ENCODE results near the gene ACOT2.
"Not testable (repeated sequence)": the region's sequence is repeated elsewhere in the genome, so short reads cannot be mapped to it uniquely, and the experiment has no call there.

ACOT2 gene, protein sequence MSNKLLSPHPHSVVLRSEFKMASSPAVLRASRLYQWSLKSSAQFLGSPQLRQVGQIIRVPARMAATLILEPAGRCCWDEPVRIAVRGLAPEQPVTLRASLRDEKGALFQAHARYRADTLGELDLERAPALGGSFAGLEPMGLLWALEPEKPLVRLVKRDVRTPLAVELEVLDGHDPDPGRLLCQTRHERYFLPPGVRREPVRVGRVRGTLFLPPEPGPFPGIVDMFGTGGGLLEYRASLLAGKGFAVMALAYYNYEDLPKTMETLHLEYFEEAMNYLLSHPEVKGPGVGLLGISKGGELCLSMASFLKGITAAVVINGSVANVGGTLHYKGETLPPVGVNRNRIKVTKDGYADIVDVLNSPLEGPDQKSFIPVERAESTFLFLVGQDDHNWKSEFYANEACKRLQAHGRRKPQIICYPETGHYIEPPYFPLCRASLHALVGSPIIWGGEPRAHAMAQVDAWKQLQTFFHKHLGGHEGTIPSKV
- 3.5 to 7.5 (median 4.8) reads per million in 4 donors for total RNA-seq

DNA sequence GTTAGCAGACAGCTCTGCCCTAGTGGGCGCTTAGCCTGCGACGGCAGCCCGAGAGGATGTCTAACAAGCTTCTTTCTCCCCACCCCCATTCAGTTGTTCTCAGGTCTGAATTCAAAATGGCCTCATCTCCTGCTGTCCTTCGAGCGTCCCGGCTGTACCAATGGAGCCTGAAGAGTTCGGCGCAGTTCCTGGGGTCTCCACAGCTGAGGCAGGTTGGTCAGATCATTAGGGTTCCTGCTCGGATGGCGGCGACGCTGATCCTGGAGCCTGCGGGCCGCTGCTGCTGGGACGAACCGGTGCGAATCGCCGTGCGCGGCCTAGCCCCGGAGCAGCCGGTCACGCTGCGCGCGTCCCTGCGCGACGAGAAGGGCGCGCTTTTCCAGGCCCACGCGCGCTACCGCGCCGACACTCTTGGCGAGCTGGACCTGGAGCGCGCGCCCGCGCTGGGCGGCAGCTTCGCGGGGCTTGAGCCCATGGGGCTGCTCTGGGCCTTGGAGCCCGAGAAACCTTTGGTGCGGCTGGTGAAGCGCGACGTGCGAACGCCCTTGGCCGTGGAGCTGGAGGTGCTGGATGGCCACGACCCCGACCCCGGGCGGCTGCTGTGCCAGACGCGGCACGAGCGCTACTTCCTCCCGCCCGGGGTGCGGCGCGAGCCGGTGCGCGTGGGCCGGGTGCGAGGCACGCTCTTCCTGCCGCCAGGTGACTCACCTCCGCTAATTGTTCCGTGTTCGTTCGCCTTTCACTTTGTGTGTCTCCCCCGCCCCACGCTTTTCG lies at the start of gene ACOT2:
Gene ACOT2 (plus strand): TSS at position 29 of the 774 bp plus-strand sequence. CDS start 28 bp downstream, at position 57.
- DNase-seq: peak; percentile 42 to 80 (median 62)

DNA sequence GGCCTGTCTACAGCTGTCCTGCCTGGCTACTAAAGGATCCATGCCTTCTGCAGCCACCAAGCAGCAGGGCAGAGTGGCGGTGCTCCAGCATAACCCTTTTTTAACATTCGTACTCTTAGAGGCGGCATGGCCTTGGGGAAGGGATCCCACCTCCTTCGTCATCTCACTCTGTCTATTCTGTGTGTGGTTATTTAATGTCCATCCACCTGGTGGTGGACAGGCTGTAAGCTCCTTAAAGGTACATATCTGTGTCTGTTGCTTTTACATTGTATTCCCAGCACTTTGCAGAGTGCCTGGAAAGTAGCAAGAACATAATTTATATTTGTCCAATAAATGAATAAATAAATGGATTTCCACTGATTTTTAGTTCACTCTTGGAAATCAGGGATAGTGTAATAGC lies 47.8 kb upstream of the ACOT2 start:
- no peak for DNase-seq

DNA sequence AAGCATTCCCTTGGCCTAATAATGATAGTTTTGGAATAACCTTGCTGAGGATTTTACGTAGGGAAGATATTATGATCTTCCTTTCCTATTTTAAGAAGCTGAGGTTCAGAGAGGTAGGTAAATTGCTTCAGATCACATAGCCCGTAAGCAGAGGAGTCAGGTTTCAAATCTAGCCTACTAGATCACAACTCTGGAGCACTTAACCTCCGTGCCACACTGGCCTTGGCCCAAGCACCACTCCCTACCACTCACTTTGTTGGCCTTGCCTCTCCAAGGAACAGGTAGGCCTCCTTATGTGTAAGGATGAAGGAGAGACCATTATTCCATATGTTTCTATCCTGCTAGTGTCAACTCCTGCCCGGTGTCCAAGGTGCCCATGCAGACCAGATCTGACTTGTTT lies 44.5 kb upstream of the ACOT2 start:
- DNase-seq: no peak

DNA sequence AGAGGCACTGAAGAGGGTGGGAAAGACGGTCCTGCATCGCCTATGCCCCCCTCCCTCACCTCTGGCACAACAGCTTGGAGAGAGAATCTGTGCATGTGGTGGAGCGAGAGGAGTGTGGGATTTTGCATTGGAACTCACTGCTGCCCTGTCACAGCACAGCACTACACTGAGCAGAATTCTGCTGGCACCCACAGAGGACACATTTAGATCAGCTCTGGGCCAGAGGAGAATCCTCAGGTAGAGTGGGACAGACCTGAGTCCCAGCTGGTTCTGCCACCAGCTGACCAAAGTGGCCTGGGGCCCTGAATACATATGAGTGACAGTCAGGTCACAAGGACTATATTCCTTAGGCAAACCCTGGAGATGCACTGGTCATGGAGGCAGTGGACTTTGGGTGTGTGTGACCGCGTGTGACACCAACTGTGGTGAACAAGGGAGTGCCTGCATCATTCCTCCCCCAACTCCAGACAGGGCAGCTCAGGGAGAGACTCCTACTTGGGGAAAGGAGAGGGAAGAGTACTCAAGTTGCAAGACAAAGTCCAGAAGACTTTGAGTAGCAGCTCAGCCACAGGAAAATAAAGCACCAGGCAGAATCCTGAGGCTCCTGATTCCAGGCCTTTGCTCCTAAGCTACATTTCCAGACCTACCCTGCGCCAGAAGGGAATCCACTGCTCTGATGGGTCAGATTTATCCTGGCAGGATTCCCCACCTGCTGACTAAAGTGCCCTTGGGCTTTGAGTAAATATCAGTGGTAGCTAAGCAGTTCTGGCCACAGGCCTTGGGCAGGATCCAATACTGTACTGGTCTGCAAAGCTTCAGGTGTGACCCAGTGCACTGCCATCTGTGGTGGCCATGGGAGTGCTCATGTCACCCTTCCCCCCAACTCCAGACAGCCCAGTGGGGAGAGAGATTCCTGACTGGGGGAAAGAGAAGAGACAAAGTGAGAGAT lies 42.7 kb upstream of the ACOT2 start:
- no peak for DNase-seq

DNA sequence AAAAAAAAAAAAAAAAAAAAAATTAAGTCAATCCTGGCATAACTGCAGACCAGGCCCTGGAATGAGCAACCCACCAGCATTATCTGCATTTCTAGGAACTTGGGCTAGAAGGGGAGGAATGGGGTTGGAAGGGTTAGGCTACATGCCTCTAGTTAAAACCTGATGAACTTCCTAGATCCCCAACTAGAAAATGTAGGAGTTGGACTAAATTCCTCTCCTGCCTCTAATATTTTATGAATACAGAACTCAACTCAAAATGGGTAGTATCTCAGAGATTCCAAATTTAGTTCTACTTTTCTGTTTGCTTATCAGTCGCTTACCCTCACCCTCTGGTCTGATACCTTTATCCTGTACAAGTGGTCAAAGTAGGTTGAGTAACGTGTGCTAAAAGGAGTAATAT lies 39.7 kb upstream of the ACOT2 start:
- not testable (repeated sequence) for DNase-seq

DNA sequence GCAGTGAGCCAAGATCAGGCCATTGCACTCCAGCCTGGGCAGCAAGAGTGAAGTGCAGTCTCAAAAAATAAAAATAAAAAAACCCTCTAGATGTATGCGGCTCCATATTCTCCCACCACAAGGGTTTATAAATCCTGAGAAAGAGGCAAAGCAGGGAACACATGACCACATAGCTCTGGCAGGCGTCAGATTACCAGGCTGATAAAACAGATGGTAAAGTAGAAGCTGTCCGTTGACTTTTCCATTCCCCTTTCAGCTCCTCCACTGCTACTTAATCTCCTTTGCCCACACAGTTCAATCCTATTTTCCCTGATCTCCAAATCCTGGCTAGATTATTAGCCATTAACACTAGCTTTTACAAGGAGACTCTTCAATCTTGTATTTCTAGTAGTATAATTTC lies 37.0 kb upstream of the ACOT2 start:
- DNase-seq: not testable (repeated sequence)

DNA sequence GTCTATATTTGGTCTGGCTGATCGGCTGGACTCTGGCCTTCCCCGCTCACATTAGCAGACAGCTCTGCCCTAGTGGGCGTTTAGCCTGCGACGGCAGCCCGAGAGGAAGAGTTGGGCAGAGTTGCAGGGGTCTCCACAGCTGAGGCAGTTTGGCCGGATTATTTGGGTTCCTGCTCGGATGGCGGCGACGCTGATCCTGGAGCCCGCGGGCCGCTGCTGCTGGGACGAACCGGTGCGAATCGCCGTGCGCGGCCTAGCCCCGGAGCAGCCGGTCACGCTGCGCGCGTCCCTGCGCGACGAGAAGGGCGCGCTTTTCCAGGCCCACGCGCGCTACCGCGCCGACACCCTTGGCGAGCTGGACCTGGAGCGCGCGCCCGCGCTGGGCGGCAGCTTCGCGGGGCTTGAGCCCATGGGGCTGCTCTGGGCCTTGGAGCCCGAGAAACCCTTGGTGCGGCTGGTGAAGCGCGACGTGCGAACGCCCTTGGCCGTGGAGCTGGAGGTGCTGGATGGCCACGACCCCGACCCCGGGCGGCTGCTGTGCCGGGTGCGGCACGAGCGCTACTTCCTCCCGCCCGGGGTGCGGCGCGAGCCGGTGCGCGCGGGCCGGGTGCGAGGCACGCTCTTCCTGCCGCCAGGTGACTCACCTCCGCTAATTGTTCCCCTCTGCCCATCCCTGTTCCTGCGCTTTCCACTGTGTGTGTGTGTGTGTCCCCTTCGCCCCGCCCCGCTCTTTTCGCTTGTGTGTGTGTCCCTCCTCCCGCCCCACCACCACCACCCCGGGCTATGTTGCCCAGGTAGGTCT lies 31.6 kb upstream of the ACOT2 start:
- DNase-seq: not testable (repeated sequence)

DNA sequence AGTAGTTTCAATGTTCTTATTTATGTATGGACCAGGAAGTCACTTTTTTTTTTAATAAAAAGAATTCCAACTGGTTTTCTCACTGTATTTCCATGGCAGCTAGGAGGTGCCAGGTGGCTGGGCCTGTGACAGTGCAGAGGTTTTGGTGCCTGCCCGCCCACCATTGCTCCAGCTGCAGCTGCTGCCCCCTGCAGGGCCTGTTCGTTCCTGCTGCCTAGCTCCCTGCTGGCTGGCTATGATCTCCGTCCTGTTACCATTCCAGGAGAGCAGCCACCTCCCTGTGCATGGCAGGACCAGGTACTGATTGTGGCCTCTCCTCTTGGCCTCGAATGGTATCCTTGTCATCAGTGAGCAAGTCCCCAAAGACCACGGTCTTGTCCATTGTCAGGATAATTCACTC lies 30.0 kb upstream of the ACOT2 start:
- DNase-seq: peak in 3 of 5 donors; percentile 15 to 37 (median 16)

DNA sequence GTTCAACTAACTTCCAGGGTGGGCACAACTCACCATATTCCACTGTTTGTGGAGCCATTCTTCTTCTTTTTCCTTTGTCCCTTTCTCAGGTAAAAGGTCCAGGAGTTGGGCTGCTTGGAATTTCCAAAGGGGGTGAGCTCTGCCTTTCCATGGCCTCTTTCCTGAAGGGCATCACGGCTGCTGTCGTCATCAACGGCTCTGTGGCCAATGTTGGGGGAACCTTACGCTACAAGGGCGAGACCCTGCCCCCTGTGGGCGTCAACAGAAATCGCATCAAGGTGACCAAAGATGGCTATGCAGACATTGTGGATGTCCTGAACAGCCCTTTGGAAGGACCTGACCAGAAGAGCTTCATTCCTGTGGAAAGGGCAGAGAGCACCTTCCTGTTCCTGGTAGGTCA lies 26.1 kb upstream of the ACOT2 start:
- not testable (repeated sequence) for DNase-seq

DNA sequence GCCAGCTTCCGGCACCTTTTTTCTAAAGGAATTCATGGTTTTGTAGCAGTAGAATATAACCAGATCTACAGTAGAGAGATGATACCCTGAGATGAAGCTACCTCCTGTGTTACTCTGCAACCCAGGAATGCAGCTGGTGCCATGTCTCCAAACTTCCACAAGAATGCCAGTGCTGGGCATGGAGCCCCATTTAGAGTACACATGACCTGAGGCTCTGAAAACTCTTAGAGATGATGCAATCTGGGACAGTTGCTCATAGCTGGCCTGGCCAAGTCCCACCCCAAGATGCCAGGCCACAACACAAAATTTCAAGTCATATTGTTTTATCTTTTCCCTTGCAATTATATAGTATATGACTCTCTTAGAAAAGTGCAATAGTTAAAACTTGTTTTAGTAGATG lies 23.7 kb upstream of the ACOT2 start:
- not testable (repeated sequence) for DNase-seq

DNA sequence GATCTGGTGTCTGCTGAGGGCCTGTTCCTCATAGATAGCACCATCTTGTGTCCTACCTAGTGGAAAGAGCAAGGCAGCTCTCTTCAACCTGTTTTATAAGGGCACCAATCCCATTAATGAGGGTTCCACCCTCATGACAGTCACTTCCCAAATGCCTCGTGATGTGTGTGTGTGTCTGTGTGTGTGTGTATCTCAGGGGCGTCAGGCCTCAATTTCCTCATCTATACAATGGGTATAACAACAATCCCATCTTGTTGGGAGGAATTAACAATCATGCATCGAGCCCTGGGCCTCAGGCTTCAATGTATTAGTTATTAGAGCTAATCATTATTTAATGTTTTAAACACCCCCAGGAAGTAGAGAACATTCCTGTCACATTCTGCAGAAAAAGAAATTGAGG lies 19.9 kb upstream of the ACOT2 start:
- not testable (repeated sequence) for DNase-seq

DNA sequence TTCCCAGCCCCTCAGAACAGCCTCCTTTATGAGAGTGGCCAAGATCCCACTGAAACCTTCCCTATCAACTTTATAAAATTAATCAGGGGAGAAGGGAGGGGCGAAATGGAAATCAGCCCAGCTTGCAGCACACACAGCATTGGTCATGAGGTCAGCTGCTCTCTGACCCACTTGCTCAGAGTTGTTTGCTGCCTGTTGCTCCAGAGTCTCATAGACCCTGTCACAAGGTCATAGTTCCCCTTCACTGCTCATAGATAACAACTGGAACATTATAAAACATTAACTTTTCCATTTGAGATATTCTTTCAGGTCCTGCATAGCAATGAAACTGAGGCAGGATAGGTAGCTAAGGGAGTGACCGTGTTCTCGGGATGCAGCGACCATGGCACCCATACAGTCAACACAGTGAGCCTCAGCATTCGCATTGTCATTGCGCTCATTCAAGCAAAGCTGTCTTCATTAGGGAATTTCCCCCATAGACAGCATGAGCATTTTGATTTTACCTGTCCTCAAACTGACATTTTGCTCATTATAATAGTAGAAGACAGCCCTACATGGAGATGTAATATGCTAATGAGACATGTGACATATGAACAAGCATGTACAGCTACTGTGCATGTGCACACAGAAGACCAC lies 19.0 kb upstream of the ACOT2 start:
- not testable (repeated sequence) for DNase-seq

DNA sequence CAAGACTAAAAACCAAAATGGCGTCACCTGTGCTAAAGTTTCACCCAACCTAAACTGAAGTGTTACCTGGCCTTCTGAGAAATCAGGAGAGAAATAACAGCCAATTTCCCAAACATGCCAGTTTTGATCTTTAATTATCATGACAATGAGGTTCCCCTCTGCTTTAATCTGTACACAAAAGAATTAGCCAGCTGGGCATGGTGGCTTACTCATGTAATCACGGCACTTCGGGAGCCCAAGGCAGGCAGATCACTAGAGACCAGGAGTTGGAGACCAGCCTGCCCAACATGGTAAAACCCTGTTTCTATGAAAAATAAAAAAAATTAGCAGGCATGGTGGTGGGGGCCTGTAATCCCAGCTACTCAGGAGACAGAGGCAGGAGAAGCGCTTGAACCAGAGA lies 15.2 kb upstream of the ACOT2 start:
- DNase-seq: no peak

DNA sequence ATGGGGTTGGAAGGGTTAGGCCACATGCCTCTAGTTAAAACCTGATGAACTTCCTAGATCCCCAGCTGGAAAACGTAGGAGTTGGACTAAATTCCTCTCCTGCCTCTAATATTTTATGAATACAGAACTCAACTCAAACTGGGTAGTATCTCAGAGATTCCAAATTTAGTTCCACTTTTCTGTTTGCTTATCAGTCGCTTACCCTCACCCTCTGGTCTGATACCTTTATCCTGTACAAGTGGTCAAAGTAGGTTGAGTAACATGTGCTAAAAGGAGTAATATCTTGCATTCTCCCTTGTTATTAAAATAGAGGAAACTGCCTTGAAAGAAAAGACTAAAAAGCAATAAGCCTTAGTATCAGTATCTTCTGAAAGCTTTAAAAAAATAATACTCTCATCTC lies 11.8 kb upstream of the ACOT2 start:
- DNase-seq: not testable (repeated sequence)

DNA sequence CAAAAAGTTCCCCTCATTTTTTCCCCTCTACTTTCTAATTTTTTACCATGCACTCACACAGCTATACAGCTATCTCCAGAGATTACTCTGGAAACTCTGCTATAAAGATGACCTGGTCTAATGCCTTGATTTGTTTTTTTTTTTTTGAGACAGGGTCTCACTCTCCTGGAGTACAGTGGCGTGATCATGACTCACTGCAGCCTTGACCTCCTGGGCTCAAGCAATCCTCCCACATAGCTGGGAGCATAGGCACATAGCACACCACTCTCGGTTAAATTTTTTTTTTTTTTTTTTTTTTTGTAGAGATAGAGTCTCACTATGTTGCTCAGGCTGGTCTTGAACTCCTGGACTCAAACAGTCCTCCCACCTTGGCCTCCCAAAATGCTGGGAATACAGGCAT lies 10.8 kb upstream of the ACOT2 start:
- DNase-seq: not testable (repeated sequence)

DNA sequence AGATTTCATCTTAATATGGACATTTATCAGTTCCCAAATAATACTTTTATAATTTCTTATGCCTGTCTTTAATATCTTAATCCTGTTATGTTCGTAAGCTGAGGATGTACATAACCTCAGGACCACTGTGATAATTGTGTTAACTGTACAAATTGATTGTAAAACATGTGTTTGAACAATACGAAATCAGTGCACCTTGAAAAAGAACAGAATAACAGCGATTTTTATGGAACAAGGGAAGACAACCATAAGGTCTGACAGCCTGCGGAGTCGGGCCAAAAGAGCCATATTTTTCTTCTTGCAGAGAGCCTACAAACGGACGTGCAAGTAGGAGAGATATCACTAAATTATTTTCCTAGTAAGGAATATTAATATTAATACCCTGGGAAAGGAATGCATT lies 6.8 kb upstream of the ACOT2 start:
- not testable (repeated sequence) for DNase-seq

DNA sequence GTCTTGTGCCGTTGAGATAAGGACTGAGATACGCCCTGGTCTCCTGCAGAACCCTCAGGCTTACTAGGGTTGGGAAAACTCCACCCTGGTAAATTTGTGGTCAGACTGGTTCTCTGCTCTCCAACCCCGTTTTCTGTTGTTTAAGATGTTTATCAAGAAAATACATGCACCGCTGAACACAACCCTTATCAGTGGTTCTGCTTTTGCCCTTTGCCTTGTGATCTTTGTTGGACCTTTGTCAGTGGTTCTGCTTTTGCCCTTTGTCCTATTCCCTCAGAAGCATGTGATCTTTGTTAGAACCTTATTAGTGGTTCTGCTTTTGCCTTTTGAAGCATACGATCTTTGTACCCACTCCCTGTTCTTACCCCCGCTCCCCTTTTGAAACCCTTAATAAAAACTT lies 6.3 kb upstream of the ACOT2 start:
- not testable (repeated sequence) for DNase-seq

DNA sequence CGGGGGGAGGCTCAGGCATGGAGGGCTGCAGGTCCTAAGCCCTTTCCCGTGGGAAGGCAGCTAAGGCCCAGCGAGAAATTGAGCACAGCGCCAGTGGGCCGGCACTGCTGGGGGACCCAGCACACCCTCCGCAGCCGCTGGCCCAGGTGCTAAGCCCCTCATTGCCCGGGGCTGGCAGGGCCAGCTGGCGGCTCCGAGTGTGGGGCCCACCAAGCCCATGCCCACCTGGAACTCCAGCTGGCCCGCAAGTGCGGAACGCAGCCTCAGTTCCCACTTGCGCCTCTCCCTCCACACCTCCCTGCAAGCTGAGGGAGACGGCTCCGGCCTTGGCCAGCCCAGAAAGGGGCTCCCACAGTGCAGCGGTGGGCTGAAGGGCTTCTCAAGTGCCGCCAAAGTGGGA lies 2.6 kb upstream of the ACOT2 start:
- DNase-seq: not testable (repeated sequence)

DNA sequence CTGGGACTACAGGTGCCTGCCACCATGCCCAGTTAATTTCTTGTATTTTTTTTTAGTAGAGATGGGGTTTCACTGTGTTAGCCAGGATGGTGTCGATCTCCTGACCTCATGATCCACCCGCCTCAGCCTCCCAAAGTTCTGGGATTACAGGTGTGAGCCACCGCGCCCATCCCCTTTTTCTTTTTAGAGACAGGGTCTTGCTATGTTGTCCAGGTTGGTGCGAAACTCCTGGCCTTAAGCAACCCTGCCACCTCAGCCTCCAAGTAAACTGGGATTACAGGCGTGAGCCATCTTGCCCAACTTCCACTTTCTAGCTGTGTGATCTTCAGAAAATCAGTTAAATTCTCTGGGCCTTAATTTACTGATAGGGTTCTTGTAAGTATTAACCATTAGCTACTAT lies 2.1 kb upstream of the ACOT2 start:
- DNase-seq: not testable (repeated sequence)

DNA sequence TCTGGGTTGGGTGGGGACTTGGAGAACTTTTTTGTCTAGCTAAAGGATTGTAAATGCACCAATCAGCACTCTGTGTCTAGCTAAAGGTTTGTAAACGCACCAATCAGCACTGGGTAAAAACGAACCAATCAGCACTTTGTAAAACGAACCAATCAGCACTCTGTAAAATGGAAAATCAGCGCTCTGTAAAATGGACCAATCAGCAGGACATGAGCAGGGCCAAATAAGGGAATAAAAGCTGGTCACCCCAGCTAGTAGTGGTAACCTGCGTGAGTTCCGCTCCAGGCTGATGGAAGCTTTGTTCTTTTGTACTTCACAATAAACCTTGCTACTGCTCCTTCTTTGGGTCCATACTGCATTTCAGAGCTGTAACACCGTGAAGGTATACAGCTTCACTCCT lies 1.7 kb upstream of the ACOT2 start:
- DNase-seq: no peak
